ENCODE measurements around the gene GSG1L. TPM values are rescaled to one million over a fixed set of nuclear protein-coding genes. Genes with fewer than 3 reads are reported as not detected.
A peak's percentile ranks its signal among the peaks of the same experiment; 100 is the strongest.

GSG1L gene
- total RNA-seq, 5 donors from 2014 or later (not counting 1 experiment from before 2014, with no cell fraction given) = not detected

GRCh38 chr16:27802664-27803439 lies 260.7 kb downstream of the GSG1L start:
- CTCF ChIA-PET = no interaction called here
- Histone ChIP-seq H3K27ac (ENCODE audit: low read length) (no peak overlapping the region), H3K4me3 (ENCODE audit: control insufficient read depth in 1 of 2, extremely low read depth in 1 of 2, low read length in 1 of 2) (no peak overlapping the region), H3K27me3 (replicated peaks in 1 of 2; ENCODE audit: control insufficient read depth in 2 of 2, extremely low read depth in 1 of 2, insufficient read depth in 2 of 2, low read length in 1 of 2) (peaks cover 0 to 29% of the 10 kb centered on the region in 2 experiments), H3K9me3 (no peaks in the 10 kb centered on the region), H3K4me1 (ENCODE audit: control insufficient read depth in 1 of 2, extremely low read depth in 1 of 2, insufficient read depth in 2 of 2, low read length in 2 of 2) (peaks cover 0 to 3% of the 10 kb centered on the region in 2 experiments), H3K36me3 (ENCODE audit: control insufficient read depth in 2 of 2, extremely low read depth in 1 of 2, insufficient read depth in 1 of 2, low read length in 1 of 2) (no peaks in the 10 kb centered on the region)
- WGBS (ENCODE audit: insufficient coverage) = 56% methylated on average over 10 of the region's 12 CpGs
- Mint-ChIP-seq H3K27me3 (peaks cover 24 to 31% of the 10 kb centered on the region in 2 donors), H3K9me3 (no peaks in the 10 kb centered on the region), H3K27ac (no peak overlapping the region), H3K4me1 (peaks cover 0 to 11% (median 6%) of the 10 kb centered on the region in 3 donors), H3K4me3 (no peak overlapping the region), H3K36me3 (no peaks in the 10 kb centered on the region)
- POLR2A ChIA-PET = interaction anchor here in 1 of 2 donors (0.6 kb wide), 1 partner anchor 52 kb away, joined by 5 read pairs; no protein-coding TSS in a partner anchor
- DNase-seq (no peak), ATAC-seq (replicated peaks in 1 of 4) (no peak)

GRCh38 chr16:27801289-27801945 lies 262.1 kb downstream of the GSG1L start:
- no peak for ATAC-seq (replicated peaks in 1 of 4)
- Mint-ChIP-seq H3K36me3 (no peaks in the 10 kb centered on the region), H3K9me3 (no peaks in the 10 kb centered on the region), H3K4me1 (peaks cover 0 to 11% (median 6%) of the 10 kb centered on the region in 3 donors), H3K4me3 (no peak overlapping the region), H3K27me3 (peaks cover 27 to 34% of the 10 kb centered on the region in 2 donors), H3K27ac (no peak overlapping the region)
- CTCF ChIA-PET = no interaction called here
- H3K4me3 ChIP-seq (ENCODE audit: control insufficient read depth in 1 of 2, extremely low read depth in 1 of 2, low read length in 1 of 2) = no peak overlapping the region
- H3K27me3 ChIP-seq (replicated peaks in 1 of 2; ENCODE audit: control insufficient read depth in 2 of 2, extremely low read depth in 1 of 2, insufficient read depth in 2 of 2, low read length in 1 of 2) = peaks cover 0 to 29% of the 10 kb centered on the region in 2 experiments
- POLR2A ChIA-PET = no interaction called here
- H3K9me3 ChIP-seq = no peaks in the 10 kb centered on the region
- H3K36me3 ChIP-seq (ENCODE audit: control insufficient read depth in 2 of 2, extremely low read depth in 1 of 2, insufficient read depth in 1 of 2, low read length in 1 of 2) = no peaks in the 10 kb centered on the region
- DNase-seq = no peak
- H3K4me1 ChIP-seq (ENCODE audit: control insufficient read depth in 1 of 2, extremely low read depth in 1 of 2, insufficient read depth in 2 of 2, low read length in 2 of 2) = peaks cover 0 to 3% of the 10 kb centered on the region in 2 experiments
- H3K27ac ChIP-seq (ENCODE audit: low read length) = no peak overlapping the region
- 79% methylated on average over 13 of the region's 18 CpGs for WGBS (ENCODE audit: insufficient coverage)

DNA sequence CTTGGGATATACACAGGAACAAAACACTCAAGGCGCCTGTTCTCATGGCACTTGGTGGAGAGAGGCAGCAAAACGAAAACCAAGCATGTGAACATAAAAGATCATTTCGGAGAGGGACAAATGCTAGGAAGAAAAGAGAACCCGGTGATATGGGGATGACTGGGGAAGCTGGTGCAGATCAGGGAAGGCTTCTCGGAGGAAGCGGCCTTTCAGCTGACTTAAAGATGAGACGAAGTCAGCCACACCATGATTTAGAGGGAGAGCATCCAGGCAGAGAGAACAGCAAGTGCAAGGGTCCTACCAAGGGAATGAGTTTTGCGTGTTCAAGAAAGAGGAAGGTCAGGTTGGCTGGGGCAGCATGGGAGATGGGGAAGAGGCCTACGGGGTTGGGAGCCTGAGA lies 262.7 kb downstream of the GSG1L start:
- H3K36me3 Mint-ChIP-seq = no peaks in the 10 kb centered on the region
- no peak for DNase-seq
- peaks cover 0 to 3% of the 10 kb centered on the region in 2 experiments for H3K4me1 ChIP-seq (ENCODE audit: control insufficient read depth in 1 of 2, extremely low read depth in 1 of 2, insufficient read depth in 2 of 2, low read length in 2 of 2)
- peaks cover 0 to 32% of the 10 kb centered on the region in 2 experiments for H3K27me3 ChIP-seq (replicated peaks in 1 of 2; ENCODE audit: control insufficient read depth in 2 of 2, extremely low read depth in 1 of 2, insufficient read depth in 2 of 2, low read length in 1 of 2)
- no peak for ATAC-seq (replicated peaks in 1 of 4)
- no peak overlapping the region for H3K4me3 Mint-ChIP-seq
- H3K4me3 ChIP-seq (ENCODE audit: control insufficient read depth in 1 of 2, extremely low read depth in 1 of 2, low read length in 1 of 2) = no peak overlapping the region
- H3K27ac Mint-ChIP-seq = no peak overlapping the region
- H3K36me3 ChIP-seq (ENCODE audit: control insufficient read depth in 2 of 2, extremely low read depth in 1 of 2, insufficient read depth in 1 of 2, low read length in 1 of 2) = no peaks in the 10 kb centered on the region
- ChIA-PET POLR2A (no interaction called here), CTCF (no interaction called here)
- H3K27ac ChIP-seq (ENCODE audit: low read length) = no peak overlapping the region
- H3K9me3 ChIP-seq = no peaks in the 10 kb centered on the region
- 69% methylated on average over 9 of the region's 9 CpGs for WGBS (ENCODE audit: insufficient coverage)
- peaks cover 22 to 33% of the 10 kb centered on the region in 2 donors for H3K27me3 Mint-ChIP-seq
- H3K9me3 Mint-ChIP-seq = peaks cover 0 to under 1% (median 0%) of the 10 kb centered on the region in 3 donors
- peaks cover 0 to 11% (median 6%) of the 10 kb centered on the region in 3 donors for H3K4me1 Mint-ChIP-seq

DNA sequence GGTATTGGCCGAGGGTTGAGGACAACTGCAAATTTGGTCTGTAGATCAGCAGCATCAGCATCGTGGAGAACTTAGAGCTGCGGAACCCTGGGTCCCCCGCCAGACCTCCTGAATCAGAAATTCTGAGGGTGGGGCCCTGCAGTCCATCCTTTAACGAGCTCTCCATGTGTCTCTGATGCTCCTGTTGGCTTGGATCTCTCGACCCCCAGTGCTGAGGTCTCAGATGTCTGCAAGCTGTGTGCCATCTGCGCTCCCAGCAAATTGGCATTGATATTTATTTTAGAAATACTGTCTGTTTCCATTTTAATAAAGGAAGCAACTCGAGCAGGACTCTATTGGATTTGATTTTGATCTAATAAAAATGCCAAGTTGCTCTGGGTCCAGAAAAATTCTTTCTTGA lies 263.6 kb downstream of the GSG1L start:
- no peak overlapping the region for H3K27ac ChIP-seq (ENCODE audit: low read length)
- peaks cover 25 to 37% of the 10 kb centered on the region in 2 donors for H3K27me3 Mint-ChIP-seq
- ChIA-PET POLR2A (no interaction called here), CTCF (no interaction called here)
- peaks cover 0 to 3% (median 0%) of the 10 kb centered on the region in 3 donors for H3K9me3 Mint-ChIP-seq
- H3K4me1 ChIP-seq (ENCODE audit: control insufficient read depth in 1 of 2, extremely low read depth in 1 of 2, insufficient read depth in 2 of 2, low read length in 2 of 2) = peaks cover 0 to 3% of the 10 kb centered on the region in 2 experiments
- peaks cover 0 to 11% (median 6%) of the 10 kb centered on the region in 3 donors for H3K4me1 Mint-ChIP-seq
- no peaks in the 10 kb centered on the region for H3K36me3 Mint-ChIP-seq
- no peak for ATAC-seq (replicated peaks in 1 of 4)
- no peak overlapping the region for H3K4me3 ChIP-seq (ENCODE audit: control insufficient read depth in 1 of 2, extremely low read depth in 1 of 2, low read length in 1 of 2)
- no peak overlapping the region for H3K4me3 Mint-ChIP-seq
- no peak overlapping the region for H3K27ac Mint-ChIP-seq
- peaks cover 0 to 31% of the 10 kb centered on the region in 2 experiments for H3K27me3 ChIP-seq (replicated peaks in 1 of 2; ENCODE audit: control insufficient read depth in 2 of 2, extremely low read depth in 1 of 2, insufficient read depth in 2 of 2, low read length in 1 of 2)
- 79% methylated on average over 7 of the region's 8 CpGs for WGBS (ENCODE audit: insufficient coverage)
- no peaks in the 10 kb centered on the region for H3K36me3 ChIP-seq (ENCODE audit: control insufficient read depth in 2 of 2, extremely low read depth in 1 of 2, insufficient read depth in 1 of 2, low read length in 1 of 2)
- no peaks in the 10 kb centered on the region for H3K9me3 ChIP-seq
- no peak for DNase-seq

- Histone ChIP-seq H3K27ac (ENCODE audit: low read length) (no peak overlapping the region), H3K4me1 (ENCODE audit: control insufficient read depth in 1 of 2, extremely low read depth in 1 of 2, insufficient read depth in 2 of 2, low read length in 2 of 2) (no peaks in the 10 kb centered on the region), H3K36me3 (ENCODE audit: control insufficient read depth in 2 of 2, extremely low read depth in 1 of 2, insufficient read depth in 1 of 2, low read length in 1 of 2) (no peaks in the 10 kb centered on the region), H3K27me3 (replicated peaks in 1 of 2; ENCODE audit: control insufficient read depth in 2 of 2, extremely low read depth in 1 of 2, insufficient read depth in 2 of 2, low read length in 1 of 2) (peaks cover 0 to 22% of the 10 kb centered on the region in 2 experiments), H3K9me3 (no peaks in the 10 kb centered on the region), H3K4me3 (ENCODE audit: control insufficient read depth in 1 of 2, extremely low read depth in 1 of 2, low read length in 1 of 2) (no peak overlapping the region)
- ATAC-seq (replicated peaks in 1 of 4) (no peak), DNase-seq (no peak)
- CTCF ChIA-PET = no interaction called here
- Mint-ChIP-seq H3K4me3 (no peak overlapping the region), H3K4me1 (no peaks in the 10 kb centered on the region), H3K27me3 (peaks cover 13 to 28% of the 10 kb centered on the region in 2 donors), H3K9me3 (peaks cover 0 to 3% (median 0%) of the 10 kb centered on the region in 3 donors), H3K36me3 (no peaks in the 10 kb centered on the region), H3K27ac (no peak overlapping the region)
- 43% methylated on average over 4 of the region's 5 CpGs for WGBS (ENCODE audit: insufficient coverage)
- POLR2A ChIA-PET = interaction anchor here in 1 of 2 donors (0.6 to 0.7 kb wide), 2 partner anchors 278 to 1738 kb away, joined by 4 to 9 read pairs; no protein-coding TSS in a partner anchor
These were observed 265.3 kb downstream of the GSG1L start for GRCh38 chr16:27798241-27798640.

- Histone ChIP-seq H3K27me3 (replicated peaks in 1 of 2; ENCODE audit: control insufficient read depth in 2 of 2, extremely low read depth in 1 of 2, insufficient read depth in 2 of 2, low read length in 1 of 2) (peaks cover 0 to 19% of the 10 kb centered on the region in 2 experiments), H3K27ac (ENCODE audit: low read length) (no peak overlapping the region), H3K4me3 (ENCODE audit: control insufficient read depth in 1 of 2, extremely low read depth in 1 of 2, low read length in 1 of 2) (no peak overlapping the region), H3K9me3 (no peaks in the 10 kb centered on the region), H3K4me1 (ENCODE audit: control insufficient read depth in 1 of 2, extremely low read depth in 1 of 2, insufficient read depth in 2 of 2, low read length in 2 of 2) (no peaks in the 10 kb centered on the region), H3K36me3 (ENCODE audit: control insufficient read depth in 2 of 2, extremely low read depth in 1 of 2, insufficient read depth in 1 of 2, low read length in 1 of 2) (no peaks in the 10 kb centered on the region)
- H3K4me3 Mint-ChIP-seq = no peak overlapping the region
- no peaks in the 10 kb centered on the region for H3K36me3 Mint-ChIP-seq
- peaks cover 7 to 20% of the 10 kb centered on the region in 2 donors for H3K27me3 Mint-ChIP-seq
- no peaks in the 10 kb centered on the region for H3K4me1 Mint-ChIP-seq
- WGBS (ENCODE audit: insufficient coverage) = 92% methylated on average over 2 of the region's 11 CpGs
- ChIA-PET CTCF (no interaction called here), POLR2A (no interaction called here)
- peak in 6 of 35 experiments; percentile 3 to 17 (median 10) for DNase-seq
- no peak for ATAC-seq (replicated peaks in 1 of 4)
- H3K27ac Mint-ChIP-seq = no peak overlapping the region
- peaks cover 0 to 3% (median 0%) of the 10 kb centered on the region in 3 donors for H3K9me3 Mint-ChIP-seq
These were observed 267.4 kb downstream of the GSG1L start for GRCh38 chr16:27795992-27796614.
